ENCODE results near the gene PPM1L.
"Not testable (repeated sequence)": the region's sequence is repeated elsewhere in the genome, so short reads cannot be mapped to it uniquely, and the experiment has no call there.

The PPM1L gene

GRCh38 chr3:160943996-160944395 is 188.0 kb downstream of the PPM1L start:
- no peak for DNase-seq

DNA sequence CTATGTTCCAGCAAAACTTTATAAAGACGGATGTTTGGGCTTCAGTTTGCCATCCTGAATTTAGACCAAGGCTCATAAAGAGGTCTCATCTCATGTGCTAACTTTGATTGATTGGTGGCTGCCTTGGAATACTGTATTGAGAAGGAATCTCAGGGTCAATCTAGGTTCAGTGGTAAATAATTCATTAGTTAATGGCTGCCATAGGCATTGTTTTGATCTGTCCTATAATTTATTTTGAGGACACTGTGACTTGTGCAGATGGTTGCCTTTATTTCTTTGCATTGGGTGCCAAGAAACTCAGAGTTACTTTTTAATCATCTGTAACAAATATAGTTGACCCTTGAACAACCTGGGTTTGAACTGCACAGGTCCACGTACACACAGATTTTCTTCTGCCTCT is 189.3 kb downstream of the PPM1L start:
- DNase-seq: no peak

- DNase-seq: no peak
Observed at GRCh38 chr3:160948273-160948672, 192.2 kb downstream of the PPM1L start.

- no peak for DNase-seq
Observed at GRCh38 chr3:160949460-160949859, 193.4 kb downstream of the PPM1L start.

DNA sequence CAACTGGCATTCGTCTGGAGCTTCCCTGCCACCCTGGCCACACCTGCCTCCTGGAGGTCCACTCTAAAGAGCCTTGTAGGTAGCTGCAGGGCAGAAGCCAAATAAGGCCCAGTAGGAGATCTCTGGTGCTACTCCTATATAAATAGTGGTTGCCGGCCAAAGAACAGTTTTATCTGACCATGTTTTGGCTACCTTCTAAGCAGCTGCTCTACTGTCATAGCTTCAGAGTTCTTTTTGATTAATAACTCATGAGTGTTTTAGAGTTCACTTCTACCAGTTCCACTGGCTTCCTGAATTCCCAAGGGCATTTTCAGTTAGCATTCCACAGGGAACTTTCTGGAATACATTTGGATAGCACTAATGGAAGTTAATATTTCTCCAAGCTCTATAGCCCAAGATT is 194.5 kb downstream of the PPM1L start:
- DNase-seq: no peak

DNA sequence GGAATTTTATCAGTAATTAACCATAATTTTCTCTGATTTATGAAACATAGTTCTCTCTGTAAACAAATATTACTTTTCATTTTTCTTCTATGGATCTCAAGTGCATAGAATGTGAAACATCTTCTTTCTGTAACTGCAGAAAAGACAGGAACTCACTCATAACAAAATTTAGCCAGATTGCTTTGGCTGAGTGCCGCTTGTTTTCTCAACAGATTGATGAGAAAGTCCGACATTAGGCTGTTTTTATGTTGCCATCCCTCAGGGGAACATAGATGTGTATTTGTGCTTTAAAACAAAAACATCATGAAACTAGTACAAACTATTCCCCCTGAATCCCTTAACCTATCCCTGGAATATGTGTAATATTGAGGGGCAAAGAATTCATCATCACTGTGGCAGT is 194.9 kb downstream of the PPM1L start:
- no peak for DNase-seq

DNA sequence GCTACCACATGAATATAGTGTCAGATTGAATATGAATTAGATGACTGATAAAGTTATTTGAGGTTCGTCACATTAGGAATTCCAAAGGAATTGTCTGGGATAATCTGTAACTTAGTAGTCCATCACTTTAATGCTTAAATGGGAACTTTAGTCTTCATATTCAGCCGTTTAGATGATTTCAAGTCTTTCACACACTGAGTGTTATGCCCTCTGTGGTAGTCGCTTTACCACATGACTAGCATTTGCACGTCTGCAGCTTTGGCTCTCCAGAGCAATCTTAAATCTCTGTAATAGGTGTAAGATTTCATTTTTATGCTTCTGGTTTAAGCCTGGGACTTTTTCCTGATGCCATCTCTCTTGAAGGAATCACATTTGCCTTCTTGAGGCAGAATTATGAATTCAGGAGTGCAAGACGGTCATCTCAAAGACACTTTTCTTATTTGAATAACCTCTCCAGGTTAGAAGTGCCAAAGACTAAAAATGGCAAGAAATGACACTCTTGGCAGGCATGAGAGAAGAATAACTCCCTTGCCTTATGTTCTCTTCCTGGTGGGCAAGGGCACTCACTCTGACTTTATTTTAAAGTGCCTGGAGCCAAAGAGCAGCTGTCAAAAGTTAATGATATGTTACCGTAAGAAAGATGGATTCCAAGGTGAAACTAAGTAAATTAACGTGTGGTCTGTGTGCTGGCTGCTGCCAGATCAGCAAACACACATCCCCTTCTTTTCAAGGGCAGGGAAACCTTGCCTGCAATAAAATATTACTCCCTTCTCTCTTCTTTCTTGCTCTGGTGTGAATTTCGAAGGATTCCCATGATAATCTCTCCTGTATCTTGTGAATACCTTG is 195.8 kb downstream of the PPM1L start:
- no peak for DNase-seq

DNA sequence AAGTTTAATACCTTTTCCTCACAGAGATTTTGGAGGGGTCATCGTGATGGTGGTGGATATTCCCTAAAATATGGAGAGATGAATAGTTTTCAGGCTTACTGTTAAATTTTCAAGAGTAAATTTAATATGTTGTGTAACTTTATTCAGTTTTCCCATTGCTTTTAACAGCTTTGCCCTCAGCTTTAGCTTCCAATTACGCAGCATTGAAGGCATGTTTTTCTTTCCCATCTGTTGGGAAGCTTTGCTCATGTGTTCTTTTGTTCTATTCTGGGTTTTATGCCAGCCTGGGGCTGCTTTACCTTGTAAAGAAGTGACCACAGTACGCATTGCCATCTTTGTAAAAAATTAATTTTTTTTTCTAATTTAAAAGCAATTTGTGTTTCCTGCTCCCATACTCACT is 197.7 kb downstream of the PPM1L start:
- DNase-seq: no peak

- no peak for DNase-seq
Observed at GRCh38 chr3:160956785-160957184, 200.8 kb downstream of the PPM1L start.

GRCh38 chr3:160960568-160960967 is 204.5 kb downstream of the PPM1L start:
- no peak for DNase-seq

- no peak for DNase-seq
Observed at GRCh38 chr3:160963949-160964348, 207.9 kb downstream of the PPM1L start.

DNA sequence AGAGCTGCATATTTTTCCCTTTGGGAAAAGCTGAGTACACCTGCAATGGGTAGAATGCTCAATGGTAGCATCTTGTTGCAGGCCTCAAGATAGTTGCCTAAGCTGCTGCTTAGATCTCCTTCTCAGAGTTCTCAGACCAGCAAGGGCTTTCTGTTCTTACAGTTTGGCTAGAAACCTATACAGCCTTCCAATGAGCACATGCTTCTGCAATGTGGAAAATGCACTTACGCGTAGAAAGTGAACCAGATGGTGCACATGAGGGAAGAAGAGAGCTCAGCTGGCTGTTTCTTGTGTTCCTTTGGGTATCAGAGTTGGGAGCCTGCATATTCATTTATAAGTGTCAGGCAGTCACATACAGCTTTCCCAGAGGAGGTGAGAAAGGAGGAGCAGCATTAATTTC is 212.7 kb downstream of the PPM1L start:
- no peak for DNase-seq

DNA sequence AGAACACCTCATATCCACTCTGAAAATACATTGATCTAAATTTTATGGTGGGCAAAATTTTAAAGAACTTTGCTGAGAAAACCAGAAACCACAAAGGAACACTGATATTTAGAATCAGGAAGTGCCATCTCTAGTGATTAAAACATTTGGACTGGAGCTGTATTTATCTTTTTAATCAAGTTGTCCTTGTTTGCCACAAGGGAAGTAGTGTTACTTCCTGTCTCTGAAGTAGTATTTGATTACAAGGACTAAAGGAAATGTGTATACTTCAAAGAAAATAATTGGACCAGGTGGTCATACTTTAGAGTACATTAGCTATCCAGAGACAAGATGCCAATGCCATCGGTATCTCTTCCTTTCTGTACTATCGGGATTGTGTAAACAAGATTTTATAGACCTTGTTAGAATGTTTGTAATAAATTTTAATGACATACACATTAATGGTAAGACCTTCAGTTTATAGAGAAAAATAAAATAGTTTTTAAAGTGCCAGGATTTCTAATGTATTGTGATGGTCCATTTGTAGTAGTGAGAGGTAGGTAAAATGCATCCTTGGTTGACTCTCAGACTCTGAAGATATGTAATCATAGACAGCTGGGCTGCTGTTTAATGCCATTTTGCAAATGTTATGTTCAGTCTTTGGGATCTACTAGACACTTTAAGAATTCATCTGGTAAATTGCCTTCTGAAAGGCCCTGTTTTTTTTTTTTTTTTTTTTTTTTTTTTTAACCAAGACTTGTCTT is 217.2 kb downstream of the PPM1L start:
- DNase-seq: no peak

GRCh38 chr3:160977773-160978172 is 221.7 kb downstream of the PPM1L start:
- no peak for DNase-seq

- no peak for DNase-seq
Observed at GRCh38 chr3:160980740-160981139, 224.7 kb downstream of the PPM1L start.

DNA sequence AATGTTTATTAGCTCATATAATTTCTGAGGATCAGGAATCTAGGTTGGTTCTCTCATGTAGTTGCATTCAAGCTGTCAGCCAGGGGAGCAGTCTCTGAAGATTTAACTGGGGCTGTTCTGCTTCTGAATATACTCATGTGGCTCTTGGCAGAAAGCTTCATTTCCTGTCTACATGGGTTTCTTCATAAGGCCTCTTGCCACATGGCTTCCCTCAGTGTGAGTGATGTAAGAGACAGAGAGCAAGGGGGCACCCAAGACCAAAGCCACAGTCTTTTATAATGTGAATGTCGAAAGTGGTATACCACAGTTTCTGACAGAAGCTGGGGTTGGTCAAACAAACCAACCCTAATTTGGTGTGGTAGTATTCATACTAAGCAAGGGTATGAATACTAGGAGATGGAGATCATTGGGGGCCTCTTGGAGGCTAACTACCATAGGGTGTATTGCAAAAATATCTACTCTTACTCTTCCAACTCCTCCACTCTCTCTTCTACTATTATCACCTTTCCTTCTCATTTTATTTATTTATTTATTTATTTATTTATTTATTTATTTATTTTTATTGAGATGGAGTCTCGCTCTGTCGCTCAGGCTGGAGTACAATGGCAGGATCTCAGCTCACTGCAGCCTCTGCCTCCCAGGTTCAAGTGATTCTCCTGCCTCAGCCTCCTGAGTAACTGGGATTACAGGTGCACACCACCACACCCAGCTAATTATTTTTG is 225.3 kb downstream of the PPM1L start:
- DNase-seq: no peak

- no peak for DNase-seq
Observed at GRCh38 chr3:160982491-160982890, 226.5 kb downstream of the PPM1L start.

DNA sequence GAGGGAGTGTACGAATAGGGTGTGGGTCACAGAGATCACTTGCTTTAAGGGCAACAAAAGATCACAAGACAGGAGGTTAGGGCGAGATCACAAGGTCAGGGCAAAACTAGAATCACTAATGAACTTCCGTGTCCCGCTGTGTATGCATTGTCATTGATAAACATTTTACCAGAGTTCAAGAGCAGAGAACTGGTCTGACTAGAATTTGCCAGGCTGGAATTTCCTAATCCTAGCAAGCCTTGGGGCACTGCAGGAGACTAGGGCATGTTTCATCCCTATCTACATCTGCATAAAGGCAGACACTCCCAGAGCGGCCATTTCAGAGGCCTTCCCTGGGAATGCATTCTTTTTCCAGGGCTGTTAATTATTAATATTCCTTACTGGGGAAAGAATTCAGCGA is 227.9 kb downstream of the PPM1L start:
- not testable (repeated sequence) for DNase-seq

DNA sequence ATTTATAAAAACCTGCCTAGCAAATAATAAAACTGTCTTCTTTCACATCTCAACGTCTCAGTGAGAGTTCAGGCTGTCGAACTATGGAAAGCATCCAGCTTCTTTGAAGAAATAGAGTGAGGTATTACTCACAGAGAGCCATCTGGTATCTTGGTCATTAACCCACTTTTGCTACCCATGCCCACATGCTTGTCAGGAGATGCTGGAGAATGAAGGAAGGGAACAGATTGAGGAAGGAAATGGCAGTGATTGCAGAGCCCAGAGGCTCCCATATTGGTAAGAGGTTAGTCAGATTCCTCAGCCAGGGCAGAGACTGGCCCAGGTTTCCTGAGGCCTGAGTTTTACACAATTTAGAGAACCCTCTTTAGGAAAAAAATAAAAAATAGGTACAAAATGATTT is 230.0 kb downstream of the PPM1L start:
- no peak for DNase-seq

- no peak for DNase-seq
Observed at GRCh38 chr3:160987982-160988964, 232.2 kb downstream of the PPM1L start.

- no peak for DNase-seq
Observed at GRCh38 chr3:160990446-160990845, 234.4 kb downstream of the PPM1L start.

DNA sequence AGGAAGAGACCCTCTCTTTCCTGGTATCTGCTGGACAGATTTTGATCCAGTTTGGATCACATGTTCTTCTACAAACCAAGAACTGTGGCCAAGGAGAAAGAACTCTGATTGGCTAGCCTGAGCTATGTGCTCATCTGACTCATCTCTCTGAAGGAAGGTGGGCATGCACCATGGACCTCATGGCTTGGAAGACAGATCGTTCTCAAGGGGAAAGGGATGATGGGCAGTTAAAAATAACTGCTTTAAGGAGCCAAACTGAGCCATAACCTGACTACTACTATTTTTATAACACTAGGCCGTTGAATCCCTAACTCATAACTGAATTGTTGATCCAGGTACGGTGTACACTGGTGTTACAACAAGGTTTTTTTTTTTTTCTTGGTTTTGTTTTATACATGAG is 236.7 kb downstream of the PPM1L start:
- no peak for DNase-seq
